NOMO-1 treated with dmso at 0.1 percent for 144 hours (cell line): ENCODE data around the gene SLC12A5.

Experiments
- DNase-seq: peaks from one replicate; lab custom pipeline; 2025; ENCODE audit not compliant: unreplicated experiment; lab: John Stamatoyannopoulos, UW

Gene SLC12A5

DNA sequence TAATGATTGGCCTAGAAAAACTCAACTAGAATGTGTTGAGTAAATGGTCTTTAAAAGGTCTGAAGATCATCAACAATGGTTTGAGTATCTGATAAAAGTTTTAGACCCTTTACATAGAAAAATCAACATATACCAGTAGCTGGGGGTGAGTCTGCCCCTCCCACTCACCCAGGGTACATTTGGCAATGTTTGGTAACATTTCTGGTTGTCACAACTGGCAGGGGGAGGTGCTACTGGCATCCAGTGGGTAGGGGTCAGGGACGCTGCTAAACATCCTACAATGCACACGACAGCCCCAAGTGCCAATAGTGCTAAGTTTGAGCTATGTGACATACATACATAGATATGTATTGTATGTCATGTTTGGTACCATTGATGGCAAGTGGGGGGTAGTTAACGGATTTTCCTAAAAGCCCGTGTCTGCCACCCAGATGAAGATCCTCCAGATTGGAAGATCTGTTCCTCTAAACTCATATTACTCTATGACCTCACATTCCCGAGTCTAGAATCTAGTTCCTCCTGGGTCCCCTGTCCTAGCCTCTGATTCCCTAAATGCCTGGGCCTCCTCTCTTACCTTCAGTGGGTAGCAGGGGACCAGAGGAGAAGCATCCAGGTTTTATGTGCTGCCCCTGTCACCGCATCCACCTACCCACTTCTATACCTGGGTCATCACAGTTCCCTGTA, 22.9 kb upstream of the SLC12A5 start:
- no peak for DNase-seq

DNA sequence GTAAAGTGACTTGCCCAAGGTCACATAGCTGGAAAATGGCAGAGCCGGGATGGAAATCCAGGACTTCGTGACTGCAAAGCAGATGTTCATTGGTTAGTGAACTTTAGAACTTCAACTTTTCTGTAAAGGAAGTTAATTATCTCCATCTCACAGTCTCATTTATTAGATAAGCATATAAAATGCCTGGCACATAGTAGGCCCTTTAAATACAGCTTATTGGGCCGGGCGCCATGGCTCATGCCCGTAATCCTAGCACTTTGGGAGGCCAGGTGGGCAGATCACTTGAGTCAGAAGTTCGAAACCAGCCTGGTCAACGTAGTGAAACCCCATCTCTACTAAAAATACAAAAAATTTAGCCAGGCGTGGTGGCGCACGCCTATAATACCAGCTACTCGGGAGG, 22.1 kb upstream of the SLC12A5 start:
- DNase-seq, result no peak

DNA sequence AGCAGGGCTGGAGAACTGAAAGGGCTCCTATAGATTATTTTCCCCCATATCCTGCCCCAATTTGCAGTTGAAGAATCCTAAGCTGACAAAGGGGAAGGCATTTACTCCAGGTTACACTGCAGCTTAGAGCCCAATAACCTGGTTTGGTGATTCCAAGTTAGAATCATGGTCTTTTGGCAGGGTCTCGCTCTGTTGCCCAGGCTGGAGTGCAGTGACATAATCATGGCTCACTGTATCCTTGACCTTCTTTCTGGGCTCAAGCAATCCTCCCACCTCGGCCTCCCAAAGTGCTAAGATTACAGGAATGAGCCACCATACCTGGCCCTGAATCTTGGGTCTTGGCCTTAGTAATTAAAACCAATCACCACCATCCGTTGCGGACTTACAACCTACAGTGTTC, 21.3 kb upstream of the SLC12A5 start:
- no peak for DNase-seq

DNA sequence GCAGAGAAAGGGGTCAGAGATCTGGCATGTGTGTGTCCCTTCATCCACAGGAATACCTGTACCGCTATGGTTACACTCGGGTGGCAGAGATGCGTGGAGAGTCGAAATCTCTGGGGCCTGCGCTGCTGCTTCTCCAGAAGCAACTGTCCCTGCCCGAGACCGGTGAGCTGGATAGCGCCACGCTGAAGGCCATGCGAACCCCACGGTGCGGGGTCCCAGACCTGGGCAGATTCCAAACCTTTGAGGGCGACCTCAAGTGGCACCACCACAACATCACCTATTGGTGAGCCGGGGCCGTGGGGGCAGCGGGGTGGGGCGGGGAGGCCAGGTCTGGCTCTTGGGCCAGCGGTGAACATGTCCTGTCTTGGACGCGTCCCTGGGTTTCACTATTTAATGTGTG, 19.2 kb upstream of the SLC12A5 start:
- DNase-seq, result no peak

DNA sequence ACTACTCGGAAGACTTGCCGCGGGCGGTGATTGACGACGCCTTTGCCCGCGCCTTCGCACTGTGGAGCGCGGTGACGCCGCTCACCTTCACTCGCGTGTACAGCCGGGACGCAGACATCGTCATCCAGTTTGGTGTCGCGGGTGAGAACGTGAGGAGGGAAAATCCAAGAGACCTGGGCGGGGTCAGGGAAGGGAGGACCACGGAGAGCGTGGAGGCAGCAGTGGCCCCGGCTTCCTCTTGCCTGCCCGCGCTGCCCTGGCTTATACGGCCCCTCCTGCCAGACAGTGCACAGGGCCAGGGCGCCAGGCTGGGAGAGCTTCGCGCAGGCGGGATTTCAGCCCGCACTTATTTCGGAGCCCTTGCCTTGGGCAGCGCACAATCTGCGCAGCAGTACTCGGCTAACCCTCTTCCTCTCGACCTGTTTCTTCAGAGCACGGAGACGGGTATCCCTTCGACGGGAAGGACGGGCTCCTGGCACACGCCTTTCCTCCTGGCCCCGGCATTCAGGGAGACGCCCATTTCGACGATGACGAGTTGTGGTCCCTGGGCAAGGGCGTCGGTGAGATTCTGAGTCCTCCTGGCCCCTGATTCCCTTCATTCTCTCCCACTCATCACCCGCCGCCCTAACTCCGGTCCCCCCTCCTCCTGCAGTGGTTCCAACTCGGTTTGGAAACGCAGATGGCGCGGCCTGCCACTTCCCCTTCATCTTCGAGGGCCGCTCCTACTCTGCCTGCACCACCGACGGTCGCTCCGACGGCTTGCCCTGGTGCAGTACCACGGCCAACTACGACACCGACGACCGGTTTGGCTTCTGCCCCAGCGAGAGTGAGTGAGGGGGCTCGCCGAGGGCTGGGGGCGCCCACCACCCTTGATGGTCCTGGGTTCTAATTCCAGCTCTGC, 18.3 kb upstream of the SLC12A5 start:
- DNase-seq, result no peak

DNA sequence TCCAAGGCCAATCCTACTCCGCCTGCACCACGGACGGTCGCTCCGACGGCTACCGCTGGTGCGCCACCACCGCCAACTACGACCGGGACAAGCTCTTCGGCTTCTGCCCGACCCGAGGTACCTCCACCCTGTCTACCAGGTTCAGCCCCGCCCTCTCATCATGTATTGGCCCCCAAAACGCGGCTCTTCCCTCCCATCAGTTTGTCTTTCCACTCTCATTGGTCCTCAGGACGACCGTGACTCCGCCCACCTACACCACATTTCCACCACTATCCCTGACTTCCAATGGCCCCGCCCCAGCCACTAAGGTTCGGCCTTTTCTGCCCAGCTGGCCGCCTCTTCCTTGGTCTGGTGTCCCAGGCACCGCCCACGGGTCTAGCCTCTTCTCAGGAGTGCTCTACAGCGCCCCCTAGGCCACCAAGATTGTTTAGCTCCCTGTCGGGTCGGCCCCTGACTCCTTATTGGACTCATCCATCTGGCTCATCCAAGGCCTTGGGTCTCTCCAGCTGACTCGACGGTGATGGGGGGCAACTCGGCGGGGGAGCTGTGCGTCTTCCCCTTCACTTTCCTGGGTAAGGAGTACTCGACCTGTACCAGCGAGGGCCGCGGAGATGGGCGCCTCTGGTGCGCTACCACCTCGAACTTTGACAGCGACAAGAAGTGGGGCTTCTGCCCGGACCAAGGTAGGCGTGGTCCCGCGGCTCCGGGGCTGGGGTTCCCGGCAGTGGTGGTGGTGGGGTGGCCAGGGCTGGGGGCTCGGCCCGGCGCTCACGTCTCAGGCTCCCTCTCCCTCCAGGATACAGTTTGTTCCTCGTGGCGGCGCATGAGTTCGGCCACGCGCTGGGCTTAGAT, 17.2 kb upstream of the SLC12A5 start:
- no peak for DNase-seq

DNA sequence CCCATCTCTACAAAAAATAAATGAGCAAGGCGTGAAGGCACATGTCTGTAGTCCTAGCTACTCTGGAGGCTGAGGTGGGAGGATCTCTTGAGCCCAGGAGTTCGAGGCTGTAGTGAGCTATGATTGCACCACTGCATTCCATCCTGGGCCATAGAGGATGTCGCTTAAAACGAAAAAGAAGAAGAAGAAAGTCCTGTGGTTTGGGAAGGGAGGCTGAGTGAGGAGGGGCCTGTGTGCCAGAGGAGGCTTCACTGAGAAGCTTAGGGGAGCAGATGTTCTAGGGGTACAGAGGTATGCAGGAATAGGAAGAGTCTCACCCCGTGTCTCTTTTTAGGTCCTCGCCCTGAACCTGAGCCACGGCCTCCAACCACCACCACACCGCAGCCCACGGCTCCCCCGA, 16.1 kb upstream of the SLC12A5 start:
- no peak for DNase-seq

DNA sequence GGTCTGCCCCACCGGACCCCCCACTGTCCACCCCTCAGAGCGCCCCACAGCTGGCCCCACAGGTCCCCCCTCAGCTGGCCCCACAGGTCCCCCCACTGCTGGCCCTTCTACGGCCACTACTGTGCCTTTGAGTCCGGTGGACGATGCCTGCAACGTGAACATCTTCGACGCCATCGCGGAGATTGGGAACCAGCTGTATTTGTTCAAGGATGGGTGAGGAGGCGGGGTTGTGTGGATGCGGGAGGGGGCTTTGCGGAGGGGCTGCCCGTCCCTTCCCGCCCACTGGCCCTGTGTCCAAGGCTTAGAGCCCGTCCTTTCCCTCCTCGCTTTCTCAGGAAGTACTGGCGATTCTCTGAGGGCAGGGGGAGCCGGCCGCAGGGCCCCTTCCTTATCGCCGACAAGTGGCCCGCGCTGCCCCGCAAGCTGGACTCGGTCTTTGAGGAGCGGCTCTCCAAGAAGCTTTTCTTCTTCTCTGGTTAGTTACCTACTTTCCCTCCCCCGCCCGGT, 15.6 kb upstream of the SLC12A5 start:
- no peak for DNase-seq

DNA sequence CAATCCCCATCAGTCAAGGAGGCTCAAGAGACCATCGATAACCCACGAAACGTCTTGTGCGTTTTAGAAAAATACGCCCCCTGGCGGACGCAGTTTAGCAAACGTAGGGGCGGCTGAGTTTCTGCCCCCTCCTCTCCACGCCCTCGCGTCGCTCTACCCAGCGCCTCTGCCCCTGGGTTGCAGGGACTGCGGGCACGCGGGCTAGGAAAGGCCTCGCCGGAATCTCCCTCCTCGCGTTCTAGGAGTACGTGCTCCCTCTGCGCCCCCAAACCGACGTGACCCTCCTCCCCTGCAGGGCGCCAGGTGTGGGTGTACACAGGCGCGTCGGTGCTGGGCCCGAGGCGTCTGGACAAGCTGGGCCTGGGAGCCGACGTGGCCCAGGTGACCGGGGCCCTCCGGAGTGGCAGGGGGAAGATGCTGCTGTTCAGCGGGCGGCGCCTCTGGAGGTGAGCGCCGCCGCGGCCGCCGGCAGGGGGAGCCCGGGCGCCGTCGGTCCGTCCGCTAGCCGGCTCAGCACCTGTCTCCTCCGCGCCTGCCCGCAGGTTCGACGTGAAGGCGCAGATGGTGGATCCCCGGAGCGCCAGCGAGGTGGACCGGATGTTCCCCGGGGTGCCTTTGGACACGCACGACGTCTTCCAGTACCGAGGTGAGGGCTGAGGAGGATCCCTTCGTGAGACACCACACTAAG, 15.0 kb upstream of the SLC12A5 start:
- peak; percentile 41 for DNase-seq

DNA sequence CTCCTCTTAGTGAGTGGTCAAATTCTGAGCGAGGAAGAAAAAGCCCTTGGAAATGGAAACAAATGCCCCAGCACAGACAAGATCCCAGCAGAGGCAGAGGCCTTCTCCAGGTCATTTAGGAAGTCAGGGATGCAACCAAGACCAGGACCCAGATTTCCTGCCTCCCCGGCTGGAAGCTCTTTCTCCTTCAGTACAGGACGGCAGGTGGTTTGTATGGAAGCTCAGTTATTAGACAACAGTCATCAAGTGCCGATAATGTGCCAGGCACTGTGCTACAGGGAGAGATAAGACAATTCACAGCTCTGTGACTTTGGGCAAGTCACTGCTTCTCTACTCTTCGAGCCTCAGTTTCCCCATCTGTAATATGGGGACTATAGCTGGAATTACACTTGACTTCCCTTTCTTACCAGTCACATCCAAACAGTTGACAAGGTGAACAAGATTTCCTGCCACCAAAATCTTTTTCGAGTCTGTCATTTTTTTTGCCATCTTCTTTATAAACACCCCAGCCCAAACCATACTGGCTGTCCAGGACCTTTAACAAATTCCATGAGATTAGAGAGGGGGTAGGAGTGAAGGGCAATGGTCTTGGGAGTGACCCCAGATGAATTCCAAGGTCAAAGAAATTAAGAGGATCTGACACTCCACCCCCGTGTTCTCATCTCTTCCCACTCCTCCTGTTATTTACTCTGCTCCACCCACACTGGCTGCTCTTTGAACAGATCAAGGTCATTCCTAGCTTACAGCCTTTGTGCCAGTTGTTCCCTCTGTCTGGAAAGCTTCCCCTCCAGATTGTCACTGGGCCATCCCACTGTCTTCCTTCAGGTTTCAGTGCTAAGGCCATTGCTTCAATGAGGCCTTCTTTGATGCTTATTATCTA, 14.3 kb upstream of the SLC12A5 start:
- DNase-seq, result no peak

DNA sequence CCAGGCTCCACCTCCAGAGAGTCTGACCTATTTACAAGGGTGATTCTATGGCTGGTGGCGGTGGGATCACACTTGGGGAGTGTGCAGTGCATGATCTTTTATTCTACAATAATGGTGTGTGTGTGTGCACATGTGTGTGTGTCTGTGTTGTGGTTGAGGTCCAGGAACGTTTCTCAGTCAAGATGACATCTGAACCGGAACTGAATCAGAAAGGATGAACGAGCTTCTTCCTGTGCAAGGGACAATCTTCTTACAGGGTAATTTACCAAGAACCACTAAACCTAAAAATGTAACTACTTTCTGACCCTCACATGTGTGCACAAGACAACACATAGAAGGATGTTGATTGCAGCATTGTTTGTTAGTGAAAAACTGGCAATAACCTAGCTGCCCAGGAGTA, 11.7 kb upstream of the SLC12A5 start:
- no peak for DNase-seq

DNA sequence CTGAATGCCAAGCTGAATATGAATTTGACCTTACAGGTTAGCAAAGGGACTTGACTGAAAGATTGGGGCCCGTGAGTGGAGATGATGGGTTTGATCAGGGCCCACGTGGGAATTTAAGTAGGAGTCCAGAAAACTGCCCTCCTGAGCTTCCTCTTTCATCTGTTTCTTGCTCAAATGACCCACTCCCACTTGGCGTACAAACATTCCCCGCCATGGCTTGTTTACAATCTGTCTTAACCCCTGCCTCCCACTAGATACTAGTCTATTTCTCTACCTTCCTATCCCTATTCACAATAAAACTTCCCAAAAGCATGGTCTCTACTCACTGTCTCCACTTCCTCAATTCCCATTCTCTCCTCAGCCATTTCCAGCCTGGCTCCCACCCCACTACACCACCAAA, 10.9 kb upstream of the SLC12A5 start:
- no peak for DNase-seq

DNA sequence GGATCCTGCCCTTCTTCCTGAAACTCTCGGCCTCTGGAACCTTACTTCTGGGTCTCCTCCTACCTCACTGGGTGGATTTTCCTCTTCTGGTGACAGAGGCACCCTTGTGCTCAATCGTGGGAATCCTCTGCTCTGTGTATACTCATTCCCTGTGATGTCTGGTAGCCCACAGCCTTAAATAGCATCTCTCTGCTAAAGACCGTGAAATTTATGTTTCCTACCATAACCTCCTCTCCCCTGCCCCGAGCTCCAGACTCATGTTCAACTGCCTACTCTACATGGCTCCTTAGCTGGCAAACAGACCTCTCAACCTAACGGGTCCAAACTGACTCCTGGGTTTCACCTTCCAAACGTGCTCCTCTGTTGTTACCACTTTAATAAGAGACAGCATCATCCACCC, 10.4 kb upstream of the SLC12A5 start:
- DNase-seq, result no peak

DNA sequence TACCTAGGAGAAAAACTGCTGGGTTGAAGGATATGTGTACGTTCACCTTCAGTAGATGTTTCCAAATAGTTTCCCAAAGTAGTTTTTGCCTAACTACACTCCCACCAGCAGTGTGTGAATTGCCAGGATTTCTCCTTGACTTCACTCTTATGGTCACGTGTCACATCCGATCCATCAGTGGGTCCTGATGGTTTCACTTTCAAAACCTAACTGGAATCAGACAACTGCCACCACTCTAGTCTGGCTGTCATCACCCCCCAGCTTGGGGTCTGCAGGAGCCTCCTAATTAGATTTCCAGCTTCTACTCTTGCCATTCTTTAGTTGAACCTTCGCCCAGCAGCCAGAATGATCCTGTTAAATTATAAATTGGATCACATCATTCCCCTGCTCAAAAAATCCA, 8.5 kb upstream of the SLC12A5 start:
- DNase-seq, result no peak

DNA sequence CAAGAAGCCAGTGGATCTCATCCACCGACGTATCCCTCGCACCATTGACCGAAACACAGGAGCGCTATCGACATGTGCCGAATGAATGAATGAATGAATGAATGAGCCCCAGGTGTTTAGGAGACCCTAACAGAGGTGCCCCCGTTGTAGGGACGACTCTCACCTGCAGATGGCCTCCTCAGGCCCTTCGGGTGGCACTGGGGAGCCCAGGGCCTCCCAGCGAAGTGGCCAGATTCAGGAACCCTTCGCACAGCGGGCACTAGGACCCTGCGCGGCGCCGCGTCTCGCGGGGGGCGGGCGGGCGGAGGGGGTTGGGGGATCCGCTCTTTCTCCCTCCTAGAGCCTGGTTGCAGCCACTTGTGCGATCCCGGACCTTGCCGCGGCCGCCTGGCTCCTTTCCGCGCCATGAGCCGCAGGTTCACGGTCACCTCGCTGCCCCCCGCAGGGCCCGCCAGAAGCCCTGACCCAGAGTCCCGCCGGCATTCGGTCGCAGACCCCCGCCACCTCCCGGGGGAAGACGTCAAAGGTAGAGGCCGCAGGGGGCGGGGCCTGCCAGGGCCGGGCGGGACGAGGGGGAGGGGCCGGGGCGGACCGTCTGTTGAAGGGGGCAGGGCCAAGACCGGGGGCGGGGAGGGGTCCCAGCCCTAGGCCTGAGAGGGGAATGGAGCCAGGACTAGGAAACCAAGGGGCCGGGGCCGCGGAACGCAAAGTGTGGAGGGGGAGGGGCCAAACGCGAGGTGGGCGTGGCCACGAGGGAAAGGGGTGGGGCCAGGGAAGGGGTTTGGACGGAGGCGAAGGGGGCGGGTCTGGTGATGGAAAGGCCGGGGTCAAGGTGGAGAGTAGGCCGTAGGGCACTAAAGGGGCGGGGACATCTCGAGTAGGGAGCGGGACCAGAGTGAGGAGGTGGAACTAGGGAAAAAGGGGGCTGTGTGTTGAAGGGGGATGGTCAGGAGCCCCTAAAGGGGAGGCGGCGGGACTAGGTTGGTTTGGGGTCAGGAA, 7.4 kb upstream of the SLC12A5 start:
- peak; percentile 47 for DNase-seq

DNA sequence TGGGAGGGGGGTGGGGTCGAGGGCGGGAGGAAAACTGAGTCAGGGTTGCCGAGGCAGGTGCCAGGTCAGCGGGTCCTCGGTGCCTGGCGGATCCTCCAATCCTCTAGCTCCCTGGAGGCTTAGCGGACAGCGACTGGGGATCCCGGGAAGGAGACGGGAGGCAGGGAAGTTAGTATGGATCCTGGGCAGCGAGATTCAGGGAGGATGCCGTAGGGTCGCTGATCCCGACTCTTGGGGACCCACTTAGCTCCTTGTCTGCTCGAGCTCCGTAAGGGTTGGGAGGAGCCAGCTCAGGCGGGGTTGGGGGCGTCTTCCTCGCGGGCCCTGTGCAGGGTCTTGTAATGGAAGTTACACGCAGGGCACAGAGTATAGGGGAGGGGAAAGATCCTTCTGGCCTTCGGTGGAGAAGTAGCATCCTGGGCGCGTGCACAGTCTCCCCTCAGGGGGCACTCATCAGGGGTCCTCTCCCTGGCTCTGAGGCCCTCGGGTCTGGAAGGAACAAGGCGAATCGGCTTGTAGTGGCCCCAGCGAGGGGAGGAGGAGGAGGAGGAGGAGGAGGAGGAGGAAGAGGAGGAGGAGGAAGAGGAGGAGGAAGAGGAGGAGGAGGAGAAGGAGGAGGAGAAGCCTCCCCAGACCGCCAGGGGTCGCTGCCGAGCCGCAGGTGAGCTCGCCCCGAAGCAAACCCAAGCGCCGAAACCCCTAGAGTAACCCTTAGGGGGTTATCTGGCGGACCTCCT, 6.4 kb upstream of the SLC12A5 start:
- no peak for DNase-seq

DNA sequence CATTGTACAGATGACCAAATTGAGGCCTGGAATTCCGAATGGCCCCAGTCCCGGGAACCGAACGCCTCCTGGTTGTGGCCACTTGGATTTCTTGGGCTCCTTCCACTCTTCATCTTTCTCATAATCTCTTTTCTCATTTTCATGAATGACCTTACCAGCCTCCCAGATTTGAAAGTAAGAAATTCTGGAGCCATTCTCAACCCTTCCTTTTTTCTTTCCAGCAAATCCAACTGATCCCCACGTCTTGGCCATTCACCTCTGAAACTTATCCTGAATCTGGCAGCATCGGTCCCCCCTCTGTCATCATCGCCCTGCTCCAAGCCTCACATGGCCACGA, 5.9 kb upstream of the SLC12A5 start:
- DNase-seq, result no peak

DNA sequence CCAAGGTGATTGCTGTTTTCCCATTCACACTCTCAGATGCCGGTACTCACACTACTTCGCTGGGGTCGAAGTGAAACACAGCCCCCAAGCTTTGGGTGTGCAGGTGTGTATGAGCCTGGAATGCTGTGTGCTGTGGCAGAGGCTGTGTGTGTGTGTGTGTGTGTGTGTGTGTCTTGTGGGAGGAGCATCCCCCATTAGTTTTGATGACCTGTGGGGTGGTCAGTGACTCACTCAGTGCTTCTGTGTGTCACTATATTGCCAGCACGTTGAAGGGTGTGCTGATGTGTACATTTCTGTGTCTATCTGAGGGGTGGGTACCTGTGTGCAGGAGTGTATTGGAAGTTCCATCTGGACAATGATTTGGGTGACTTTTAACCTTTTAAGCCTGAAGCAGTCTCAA, 5.0 kb upstream of the SLC12A5 start:
- DNase-seq, result no peak
